T-cell (primary cell): ENCODE results near the gene ANKS6. TPM values are rescaled to one million over a fixed set of nuclear protein-coding genes. Genes with fewer than 3 reads are reported as not detected.

Experiments
- ATAC-seq, 4 experiments: fragments of 200-7000 bp in 3 of 4; fragments of 150-1000 bp in 1 of 4; cut with Tn5 transposase; replicated peaks in 1 of 4; 1 replicate in 3 of 4; 2 replicates in 1 of 4; pipeline ENCODE4 v1.10.0; 2021; ENCODE audit warnings: moderate library complexity in 3 of 4, mild to moderate bottlenecking in 2 of 4, moderate number of reproducible peaks in 1 of 4
- CTCF ChIA-PET, 2 donors: fragments of 300-600 bp; sonication (Branson Sonifier 250); formaldehyde crosslinking; loops; one replicate each; lab custom pipeline; 2022; ENCODE audit warnings: antibody characterized with exemption in 2 of 2; lab: Charles Lee
- POLR2A ChIA-PET, 2 donors: fragments of 300-600 bp; sonication (Branson Sonifier 250); formaldehyde crosslinking; loops; one replicate each; lab custom pipeline; 2022; ENCODE audit warnings: antibody characterized with exemption in 2 of 2; lab: Charles Lee
- DNase-seq, 35 experiments: peaks; one replicate each; pipeline versions ENCODE4 v3.0.0 to v3.0.0-alpha.2; 2013 to 2023
- H3K27ac ChIP-seq: one replicate; pipeline ENCODE4 v1.5.1; 2013; ENCODE audit warnings: low read length
- H3K27me3 ChIP-seq, 2 experiments: replicated peaks in 1 of 2; 1 replicate in 1 of 2; 2 replicates in 1 of 2; pipeline versions ENCODE4 v1.6.1 to v1.7.0; 2013; ENCODE audit warnings: low read length in 1 of 2, mixed read lengths in 1 of 2; ENCODE audit not compliant: control insufficient read depth in 2 of 2, insufficient read depth in 2 of 2; ENCODE audit errors: extremely low read depth in 1 of 2
- H3K36me3 ChIP-seq, 2 donors: 1 replicate in 1 of 2; 2 replicates in 1 of 2; pipeline versions ENCODE4 v1.6.1 to v1.7.0; 2013; ENCODE audit warnings: low read length in 1 of 2; ENCODE audit not compliant: control insufficient read depth in 2 of 2, insufficient read depth in 1 of 2; ENCODE audit errors: extremely low read depth in 1 of 2
- H3K4me1 ChIP-seq, 2 experiments: 1 replicate in 1 of 2; 2 replicates in 1 of 2; pipeline versions ENCODE4 v1.6.1 to v1.7.0; 2013; ENCODE audit warnings: low read length in 2 of 2, mixed read lengths in 1 of 2; ENCODE audit not compliant: insufficient read depth in 2 of 2, control insufficient read depth in 1 of 2; ENCODE audit errors: extremely low read depth in 1 of 2
- H3K4me3 ChIP-seq, 2 donors: 1 replicate in 1 of 2; 2 replicates in 1 of 2; pipeline versions ENCODE4 v1.5.1 to v1.7.0; 2013; ENCODE audit warnings: mild to moderate bottlenecking in 2 of 2, low read length in 1 of 2, moderate library complexity in 1 of 2; ENCODE audit not compliant: control insufficient read depth in 1 of 2; ENCODE audit errors: extremely low read depth in 1 of 2
- H3K9me3 ChIP-seq: 2 replicates; pipeline ENCODE4 v1.7.0; 2013
- H3K27ac Mint-ChIP-seq, 2 donors: one replicate each; pipeline ENCODE4 v1.8.0; 2020 to 2021; ENCODE audit warnings: mild to moderate bottlenecking in 2 of 2, mixed read lengths in 2 of 2
- H3K27me3 Mint-ChIP-seq, 2 donors: one replicate each; pipeline ENCODE4 v1.8.0; 2021 to 2022; ENCODE audit warnings: mixed read lengths in 2 of 2
- H3K36me3 Mint-ChIP-seq: one replicate; pipeline ENCODE4 v1.8.0; 2021; ENCODE audit warnings: mixed read lengths
- H3K4me1 Mint-ChIP-seq, 3 donors: one replicate each; pipeline ENCODE4 v1.8.0; 2020 to 2022; ENCODE audit warnings: mixed read lengths in 3 of 3, mild to moderate bottlenecking in 1 of 3
- H3K4me3 Mint-ChIP-seq, 3 donors: one replicate each; pipeline ENCODE4 v1.8.0; 2020 to 2022; ENCODE audit warnings: mild to moderate bottlenecking in 3 of 3, mixed read lengths in 3 of 3, moderate library complexity in 3 of 3
- H3K9me3 Mint-ChIP-seq, 3 donors: one replicate each; pipeline ENCODE4 v1.8.0; 2020 to 2022; ENCODE audit warnings: mixed read lengths in 3 of 3
- WGBS: methylation state at CpG from one replicate; pipeline ENCODE4 v1.1.5; 2013; ENCODE audit warnings: missing lambda C conversion rate; ENCODE audit not compliant: insufficient coverage; 5-methylcytosine and 5-hydroxymethylcytosine counted together
- total RNA-seq, 35 experiments: library from RNA in 6 of 35; stranded (reverse) in 6 of 35; fragments of 120-200 nt in 1 of 35; gene quantifications; one replicate each; pipeline versions ENCODE4 v1.2.1 to v1.2.4 and lab custom pipeline; 2013 to 2026

ANKS6 gene
- total RNA-seq, 5 donors from 2014 or later (not counting 1 experiment from before 2014, with no cell fraction given): 11.7 to 19.0 (median 14.1) TPM

DNA sequence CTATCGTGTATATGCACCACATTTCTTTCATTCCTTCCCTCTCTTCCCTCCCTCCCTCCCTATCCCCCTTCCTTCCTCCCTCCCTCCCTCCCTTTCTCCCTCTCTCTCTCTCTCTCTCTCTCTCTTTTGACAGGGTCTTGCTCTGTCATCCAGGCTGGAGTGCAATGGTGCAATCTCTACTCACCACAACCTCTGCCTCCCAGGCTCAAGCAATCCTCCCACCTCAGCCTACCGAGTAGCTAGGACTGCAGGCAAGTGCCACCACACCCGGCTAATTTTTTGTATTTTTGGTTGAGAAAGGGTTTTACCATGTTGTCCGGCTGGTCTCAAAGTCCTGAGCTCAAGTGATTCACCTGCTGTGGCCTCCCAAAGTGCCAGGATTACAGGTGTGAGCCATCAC lies 1.1 kb upstream of the ANKS6 start:
- Histone ChIP-seq H3K4me1 (peaks cover 2 to 20% of the 10 kb centered on the region in 2 experiments), H3K27me3 (peaks cover 0 to 8% of the 10 kb centered on the region in 2 experiments), H3K36me3 (no peaks in the 10 kb centered on the region), H3K9me3 (no peaks in the 10 kb centered on the region), H3K27ac (no peak overlapping the region), H3K4me3 (no peak overlapping the region)
- Mint-ChIP-seq H3K4me3 (peak overlapping the region; percentile 83 to 91 (median 88)), H3K27me3 (peaks cover 0 to 2% of the 10 kb centered on the region in 2 donors), H3K36me3 (peaks cover 3% of the 10 kb centered on the region), H3K27ac (no peak overlapping the region), H3K9me3 (peaks cover 0 to 11% (median 9%) of the 10 kb centered on the region in 3 donors), H3K4me1 (peaks cover 24 to 36% (median 29%) of the 10 kb centered on the region in 3 donors)
- ATAC-seq (no peak), DNase-seq (no peak)
- ChIA-PET CTCF (interaction anchor here in 1 of 2 donors (0.6 kb wide), 1 partner anchor 274 kb away, joined by 4 read pairs; no protein-coding TSS in a partner anchor), POLR2A (no interaction called here)
- no CpG with 5 or more reads among the region's 4 CpGs for WGBS

DNA sequence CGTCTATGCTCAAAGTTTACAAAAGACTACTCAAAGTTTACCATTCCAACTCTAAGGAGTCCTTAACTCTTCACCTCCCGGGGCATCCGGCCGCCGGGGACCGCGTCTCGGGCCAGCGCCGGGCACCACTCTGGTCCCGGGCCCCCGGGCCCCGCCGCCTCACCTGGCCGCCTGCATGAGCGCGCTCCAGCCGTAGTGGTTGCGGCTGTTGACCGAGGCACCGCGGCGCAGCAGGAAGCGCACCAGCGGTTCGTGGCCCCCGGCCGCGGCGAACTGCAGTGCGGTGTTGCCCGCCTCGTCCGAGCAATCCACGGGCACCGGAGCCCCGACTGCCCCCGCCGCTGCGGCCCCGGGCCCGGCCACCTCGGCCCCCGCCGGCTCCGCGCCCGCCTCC lies 388 bp downstream of the ANKS6 start:
- Histone ChIP-seq H3K27ac (no peak overlapping the region), H3K4me1 (peaks cover 2 to 26% of the 10 kb centered on the region in 2 experiments), H3K27me3 (no peaks in the 10 kb centered on the region), H3K9me3 (no peaks in the 10 kb centered on the region), H3K4me3 (peak overlapping the region; percentile 36 to 68), H3K36me3 (no peaks in the 10 kb centered on the region)
- WGBS: under 1% methylated on average over 47 of the region's 48 CpGs
- Mint-ChIP-seq H3K27me3 (no peaks in the 10 kb centered on the region), H3K4me3 (peak overlapping the region; percentile 75 to 91 (median 79)), H3K27ac (peak overlapping the region in 1 of 2 donors; percentile 9), H3K36me3 (peaks cover 3% of the 10 kb centered on the region), H3K4me1 (peaks cover 36 to 49% (median 42%) of the 10 kb centered on the region in 3 donors), H3K9me3 (peaks cover 0 to 11% (median 9%) of the 10 kb centered on the region in 3 donors)
- ATAC-seq: peak; percentile 21 to 50 (median 30)
- ChIA-PET POLR2A (no interaction called here), CTCF (interaction anchor here in 1 of 2 donors (1.0 kb wide), 1 partner anchor 21 kb away, joined by 3 read pairs; no protein-coding TSS in a partner anchor)
- DNase-seq: peak in 5 of 35 experiments; percentile 6 to 27 (median 16)

DNA sequence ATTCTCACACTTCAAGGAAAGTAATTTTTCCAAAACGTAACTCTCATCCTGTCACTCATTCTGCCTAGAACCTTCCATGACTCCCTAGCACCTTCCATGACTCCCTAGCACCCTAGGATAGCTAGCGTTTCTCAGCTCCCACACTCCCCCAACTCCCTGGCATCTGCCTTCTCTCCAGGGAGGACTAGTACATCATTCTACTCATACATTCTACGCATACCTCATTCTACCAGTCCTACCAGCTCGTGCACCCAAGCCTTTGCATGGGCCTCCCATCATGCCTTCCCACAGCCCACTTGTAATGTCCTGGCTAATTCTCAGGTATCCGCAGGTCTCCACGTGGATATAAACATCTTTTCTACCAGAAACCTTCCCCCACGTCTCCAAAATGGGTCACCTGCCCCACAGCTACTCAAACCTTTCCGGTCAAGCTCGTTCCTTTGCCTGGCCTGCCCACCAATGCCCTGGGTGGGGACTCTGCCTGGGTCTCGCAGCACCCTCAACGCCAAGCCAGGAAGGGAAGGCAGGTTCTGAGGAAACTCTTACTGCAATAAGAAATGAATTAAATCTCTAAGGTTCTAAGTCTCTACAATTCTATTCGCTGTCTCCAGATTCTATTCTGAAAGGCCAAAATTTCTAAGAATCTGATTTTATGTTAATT lies 930 bp downstream of the ANKS6 start:
- ChIA-PET POLR2A (no interaction called here), CTCF (interaction anchor here in 1 of 2 donors (0.6 to 1.0 kb wide), 2 partner anchors 20 to 1421 kb away, joined by 3 read pairs; no protein-coding TSS in a partner anchor)
- H3K4me1 Mint-ChIP-seq: peaks cover 36 to 52% (median 45%) of the 10 kb centered on the region in 3 donors
- H3K27me3 ChIP-seq: no peaks in the 10 kb centered on the region
- no peak for ATAC-seq
- H3K27me3 Mint-ChIP-seq: no peaks in the 10 kb centered on the region
- peaks cover 0 to 11% (median 9%) of the 10 kb centered on the region in 3 donors for H3K9me3 Mint-ChIP-seq
- H3K9me3 ChIP-seq: no peaks in the 10 kb centered on the region
- H3K4me1 ChIP-seq: peaks cover 2 to 28% of the 10 kb centered on the region in 2 experiments
- H3K27ac Mint-ChIP-seq: peak overlapping the region in 1 of 2 donors; percentile 9
- DNase-seq: no peak
- H3K4me3 Mint-ChIP-seq: peak overlapping the region; percentile 75 to 91 (median 79)
- 89% methylated on average over 7 of the region's 12 CpGs for WGBS
- H3K36me3 Mint-ChIP-seq: peaks cover 3% of the 10 kb centered on the region
- H3K4me3 ChIP-seq: peak overlapping the region; percentile 36 to 68
- no peak overlapping the region for H3K27ac ChIP-seq
- H3K36me3 ChIP-seq: no peaks in the 10 kb centered on the region

DNA sequence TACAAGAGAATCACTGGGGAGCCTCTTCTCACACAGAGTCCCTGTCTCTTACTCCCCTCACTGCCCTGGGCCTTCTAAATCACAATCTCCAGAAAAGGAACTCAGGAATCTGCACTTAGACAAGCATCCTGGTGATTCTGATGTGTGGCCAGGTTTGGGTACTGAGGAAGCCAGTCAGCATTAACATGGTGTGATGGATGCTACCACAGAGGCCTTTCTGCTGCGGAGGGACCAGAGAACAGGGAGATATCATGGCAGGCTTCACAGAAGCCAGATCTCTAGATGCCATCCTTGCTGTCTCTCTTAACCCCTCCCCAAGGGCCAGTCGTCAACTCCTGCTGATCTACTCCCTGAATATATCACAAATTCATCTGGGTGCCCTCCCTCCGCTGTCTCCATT lies 1.6 kb downstream of the ANKS6 start:
- peak overlapping the region; percentile 75 to 91 (median 79) for H3K4me3 Mint-ChIP-seq
- Histone ChIP-seq H3K9me3 (no peaks in the 10 kb centered on the region), H3K36me3 (peaks cover 0 to 3% of the 10 kb centered on the region in 2 donors), H3K27ac (no peak overlapping the region), H3K27me3 (no peaks in the 10 kb centered on the region), H3K4me1 (peaks cover 2 to 28% of the 10 kb centered on the region in 2 experiments), H3K4me3 (no peak overlapping the region)
- H3K4me1 Mint-ChIP-seq: peaks cover 36 to 52% (median 45%) of the 10 kb centered on the region in 3 donors
- peaks cover 0 to 11% (median 9%) of the 10 kb centered on the region in 3 donors for H3K9me3 Mint-ChIP-seq
- no peak for ATAC-seq
- peaks cover 3% of the 10 kb centered on the region for H3K36me3 Mint-ChIP-seq
- 92% methylated on average over 3 of the region's 3 CpGs for WGBS
- H3K27me3 Mint-ChIP-seq: no peaks in the 10 kb centered on the region
- H3K27ac Mint-ChIP-seq: peak overlapping the region in 1 of 2 donors; percentile 21
- ChIA-PET POLR2A (no interaction called here), CTCF (no interaction called here)
- DNase-seq: no peak

DNA sequence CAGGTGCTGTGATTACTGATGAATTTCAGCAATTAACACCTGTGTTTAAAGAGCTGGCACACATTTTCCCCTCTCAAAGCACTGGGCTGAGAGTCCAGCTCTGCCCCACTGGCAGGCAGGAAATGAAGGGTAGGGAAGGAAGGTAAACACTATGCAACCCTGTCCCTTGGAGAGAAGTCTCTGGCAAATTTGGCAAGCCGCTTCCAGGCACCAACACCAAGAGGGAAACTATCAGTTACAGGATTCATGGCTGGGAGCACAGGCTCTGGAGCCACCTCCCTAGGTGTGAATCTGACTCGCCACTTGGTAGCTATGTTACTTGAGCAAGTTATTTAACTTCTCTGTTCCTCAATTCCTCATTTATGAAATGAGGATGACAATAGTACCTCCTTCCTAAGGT lies 3.3 kb downstream of the ANKS6 start:
- peaks cover 0 to under 1% (median under 1%) of the 10 kb centered on the region in 3 donors for H3K9me3 Mint-ChIP-seq
- Histone ChIP-seq H3K4me3 (no peak overlapping the region), H3K36me3 (peaks cover 4 to 7% of the 10 kb centered on the region in 2 donors), H3K9me3 (no peaks in the 10 kb centered on the region), H3K27me3 (no peaks in the 10 kb centered on the region), H3K4me1 (peaks cover 2 to 28% of the 10 kb centered on the region in 2 experiments), H3K27ac (no peak overlapping the region)
- peaks cover 36 to 52% (median 45%) of the 10 kb centered on the region in 3 donors for H3K4me1 Mint-ChIP-seq
- ATAC-seq (no peak), DNase-seq (no peak)
- no peak overlapping the region for H3K4me3 Mint-ChIP-seq
- CTCF ChIA-PET: interaction anchor here in 1 of 2 donors (0.6 kb wide), 1 partner anchor 16 kb away, joined by 3 read pairs; no protein-coding TSS in a partner anchor
- no peak overlapping the region for H3K27ac Mint-ChIP-seq
- no peaks in the 10 kb centered on the region for H3K36me3 Mint-ChIP-seq
- no peaks in the 10 kb centered on the region for H3K27me3 Mint-ChIP-seq
- WGBS: no CpG with 5 or more reads among the region's 2 CpGs
- POLR2A ChIA-PET: no interaction called here

DNA sequence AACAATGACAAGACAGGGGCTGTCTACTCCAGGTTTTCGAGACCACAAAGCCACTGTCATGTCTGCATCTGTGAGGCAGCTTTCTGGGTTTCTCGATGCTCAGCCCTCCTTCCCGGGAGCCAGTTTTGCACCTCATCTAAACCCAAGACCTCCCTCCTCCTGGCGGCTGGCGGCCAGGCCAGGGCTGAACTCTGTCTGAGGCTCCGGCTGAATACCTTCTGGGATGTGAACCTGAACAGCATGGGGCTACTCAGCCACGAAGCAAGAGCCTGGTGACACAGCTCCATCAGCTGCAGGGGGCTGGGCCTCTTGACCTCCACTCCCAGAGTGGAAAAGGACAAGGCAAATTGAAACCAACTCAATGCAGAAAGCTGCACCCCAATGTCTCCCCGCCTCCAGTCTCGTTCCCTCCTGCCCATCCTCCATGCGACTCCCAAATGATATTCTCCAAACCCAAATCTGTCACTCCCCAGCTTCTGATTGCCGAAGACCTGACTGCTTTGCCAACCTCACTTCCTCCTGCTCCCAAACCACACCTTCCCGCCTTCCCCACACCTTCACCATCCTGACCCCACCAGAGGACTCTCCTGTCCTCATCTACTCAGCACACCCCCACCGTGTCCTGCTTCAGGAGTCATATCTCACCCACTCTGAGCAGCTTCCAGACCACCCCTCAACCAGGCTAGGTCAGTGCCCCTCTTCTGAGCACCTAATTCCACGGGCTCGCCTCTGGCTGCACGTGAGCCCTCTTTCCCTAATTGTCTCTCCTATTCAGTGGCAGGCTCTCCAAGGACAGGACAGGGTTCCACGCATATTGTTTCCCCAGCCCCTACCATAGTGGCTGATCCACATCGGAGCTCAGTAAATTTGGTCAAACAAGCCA lies 4.5 kb downstream of the ANKS6 start:
- ChIA-PET POLR2A (no interaction called here), CTCF (interaction anchor here (0.6 kb wide), 2 partner anchors 62 to 125 kb away, joined by 3 read pairs; no protein-coding TSS in a partner anchor)
- Histone ChIP-seq H3K36me3 (peaks cover 7 to 8% of the 10 kb centered on the region in 2 donors), H3K9me3 (no peaks in the 10 kb centered on the region), H3K27me3 (no peaks in the 10 kb centered on the region), H3K4me3 (no peak overlapping the region), H3K27ac (no peak overlapping the region), H3K4me1 (peaks cover 2 to 24% of the 10 kb centered on the region in 2 experiments)
- no peaks in the 10 kb centered on the region for H3K9me3 Mint-ChIP-seq
- no peak for DNase-seq
- ATAC-seq: no peak
- H3K27ac Mint-ChIP-seq: no peak overlapping the region
- H3K36me3 Mint-ChIP-seq: no peaks in the 10 kb centered on the region
- 80% methylated on average over 15 of the region's 18 CpGs for WGBS
- H3K4me3 Mint-ChIP-seq: no peak overlapping the region
- peaks cover 31 to 42% (median 37%) of the 10 kb centered on the region in 3 donors for H3K4me1 Mint-ChIP-seq
- H3K27me3 Mint-ChIP-seq: no peaks in the 10 kb centered on the region
